ENCODE data around the gene TRIM15. TPM values are rescaled to one million over a fixed set of nuclear protein-coding genes. Genes with fewer than 3 reads are reported as not detected.

Gene TRIM15
- total and polyA plus RNA-seq, 9 of the 15 experiments (the other 6 are each of a cell fraction or from before 2014, with no cell fraction given): 0.06 to 2.6 (median 0.83) TPM

GRCh38 chr6:30195951-30196350, 32.6 kb downstream of the TRIM15 start (continued):
- no peak for TF ChIP-seq ARID3A (IDR thresholded peaks at IDR 0.05; ENCODE audit: borderline replicate concordance, low read depth, low read length)
- TF ChIP-seq, protein P1, sequence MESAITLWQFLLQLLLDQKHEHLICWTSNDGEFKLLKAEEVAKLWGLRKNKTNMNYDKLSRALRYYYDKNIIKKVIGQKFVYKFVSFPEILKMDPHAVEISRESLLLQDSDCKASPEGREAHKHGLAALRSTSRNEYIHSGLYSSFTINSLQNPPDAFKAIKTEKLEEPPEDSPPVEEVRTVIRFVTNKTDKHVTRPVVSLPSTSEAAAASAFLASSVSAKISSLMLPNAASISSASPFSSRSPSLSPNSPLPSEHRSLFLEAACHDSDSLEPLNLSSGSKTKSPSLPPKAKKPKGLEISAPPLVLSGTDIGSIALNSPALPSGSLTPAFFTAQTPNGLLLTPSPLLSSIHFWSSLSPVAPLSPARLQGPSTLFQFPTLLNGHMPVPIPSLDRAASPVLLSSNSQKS (CRISPR knock-in tag; IDR thresholded peaks at IDR 0.05): no peak

- no TSS peak for BruUV-seq (replicated peaks)
- CTCF ChIA-PET (ENCODE audit: low intra/inter-chr PET ratio): no interaction called here
- no peak for ATAC-seq
- H3K27ac ChIP-seq (ENCODE audit: extremely low read depth, low read depth, low read length): no peak overlapping the region
- WGBS (ENCODE audit: insufficient coverage, low coverage, missing lambda C conversion rate): 17% methylated on average over 12 of the region's 12 CpGs
- no peak for DNase-seq (ENCODE audit: extremely low read depth in 1 of 4, low spot score in 3 of 4)
- no peak overlapping the region for H3K4me3 ChIP-seq
- no peaks in the 10 kb centered on the region for H3K36me3 ChIP-seq (ENCODE audit: control insufficient read depth, insufficient read depth, low read length)
- no peaks in the 10 kb centered on the region for H3K9me1 ChIP-seq (ENCODE audit: control insufficient read depth, insufficient read depth, low read length)
- no peak overlapping the region for H2AFZ ChIP-seq (ENCODE audit: low read depth, low read length)
- H3K9ac ChIP-seq (ENCODE audit: insufficient read depth in 1 of 2, low read depth in 2 of 2, low read length in 2 of 2): no peak overlapping the region
- peaks cover 0 to 10% of the 10 kb centered on the region in 2 experiments; a peak in 2 of 5 replicates for H3K4me1 ChIP-seq (replicated peaks in 1 of 2; ENCODE audit: control insufficient read depth in 2 of 2, insufficient read depth in 2 of 2, low read length in 2 of 2)
- H4K20me1 ChIP-seq (replicated peaks; ENCODE audit: control insufficient read depth, insufficient read depth, low read length): no peaks in the 10 kb centered on the region; the same call in 1 of the 2 replicates
- in situ Hi-C loops (cut with MboI): no loop called here
- H3K9me3 ChIP-seq (replicated peaks; ENCODE audit: control insufficient read depth, insufficient read depth, low read depth, low read length): no peaks in the 10 kb centered on the region
- POLR2A ChIA-PET: interaction anchor here (0.7 kb wide), 1 partner anchor 231 kb away, joined by 3 read pairs; no protein-coding TSS in a partner anchor
- peaks cover 28 to 48% of the 10 kb centered on the region in 2 experiments for H3K27me3 ChIP-seq (ENCODE audit: control insufficient read depth in 2 of 2, insufficient read depth in 2 of 2, low read length in 2 of 2)
- no peak for FAIRE-seq
- TF ChIP-seq PATZ1 (CRISPR knock-in tag; IDR thresholded peaks at IDR 0.05; ENCODE audit: borderline replicate concordance) (no peak), MTA3 (IDR thresholded peaks at IDR 0.05; ENCODE audit: borderline replicate concordance) (no peak), ATF7 (IDR thresholded peaks at IDR 0.05) (no peak), ZEB2 (IDR thresholded peaks at IDR 0.05) (no peak), ARID2 (IDR thresholded peaks at IDR 0.05) (no peak), NR2F6 (CRISPR knock-in tag; IDR thresholded peaks at IDR 0.05) (no peak), MXI1 (IDR thresholded peaks at IDR 0.05; ENCODE audit: low read depth, low read length) (no peak), NONO (IDR thresholded peaks at IDR 0.05; ENCODE audit: low read depth in 2 of 2, low read length in 1 of 2) (no peak), CREM (IDR thresholded peaks at IDR 0.05; ENCODE audit: low read depth) (no peak), NBN (IDR thresholded peaks at IDR 0.05; ENCODE audit: low read depth) (no peak), MCM5 (IDR thresholded peaks at IDR 0.05; ENCODE audit: low read depth) (no peak), RCOR1 (IDR thresholded peaks at IDR 0.05; ENCODE audit: borderline replicate concordance in 1 of 2, low read depth in 2 of 2, low read length in 2 of 2) (no peak)
- H3K79me2 ChIP-seq (ENCODE audit: control insufficient read depth, insufficient read depth, low read length): no peaks in the 10 kb centered on the region
- H3K4me2 ChIP-seq (ENCODE audit: insufficient read depth, low read length): no peak overlapping the region
- intact Hi-C loops (cut with micrococcal nuclease): no loop called here
Measured at GRCh38 chr6:30196376-30196775, 33.0 kb downstream of the TRIM15 start.

Data from K562 (cell line).